GM21737 (cell line): ENCODE results near the gene TK1.
A peak's percentile ranks its signal among the peaks of the same experiment; 100 is the strongest.

ENCODE experiments used
- ATAC-seq: cut with Tn5 transposase; IDR thresholded peaks from one replicate; pipeline ENCODE4 v1.9.1; 2021; ENCODE audit warnings: mild to moderate bottlenecking, moderate library complexity; ENCODE audit not compliant: unreplicated experiment

The TK1 gene

DNA sequence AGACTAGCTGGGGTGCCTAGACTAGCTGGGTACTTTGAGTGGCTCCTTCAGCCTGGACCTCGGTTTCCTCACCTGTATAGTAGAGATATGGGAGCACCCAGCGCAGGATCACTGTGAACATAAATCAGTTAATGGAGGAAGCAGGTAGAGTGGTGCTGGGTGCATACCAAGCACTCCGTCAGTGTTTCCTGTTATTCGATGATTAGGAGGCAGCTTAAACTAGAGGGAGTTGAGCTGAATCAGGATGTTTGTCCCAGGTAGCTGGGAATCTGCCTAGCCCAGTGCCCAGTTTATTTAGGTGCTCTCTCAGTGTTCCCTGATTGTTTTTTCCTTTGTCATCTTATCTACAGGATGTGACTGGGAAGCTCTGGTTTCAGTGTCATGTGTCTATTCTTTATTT lies 36.2 kb upstream of the TK1 start:
- no peak for ATAC-seq

DNA sequence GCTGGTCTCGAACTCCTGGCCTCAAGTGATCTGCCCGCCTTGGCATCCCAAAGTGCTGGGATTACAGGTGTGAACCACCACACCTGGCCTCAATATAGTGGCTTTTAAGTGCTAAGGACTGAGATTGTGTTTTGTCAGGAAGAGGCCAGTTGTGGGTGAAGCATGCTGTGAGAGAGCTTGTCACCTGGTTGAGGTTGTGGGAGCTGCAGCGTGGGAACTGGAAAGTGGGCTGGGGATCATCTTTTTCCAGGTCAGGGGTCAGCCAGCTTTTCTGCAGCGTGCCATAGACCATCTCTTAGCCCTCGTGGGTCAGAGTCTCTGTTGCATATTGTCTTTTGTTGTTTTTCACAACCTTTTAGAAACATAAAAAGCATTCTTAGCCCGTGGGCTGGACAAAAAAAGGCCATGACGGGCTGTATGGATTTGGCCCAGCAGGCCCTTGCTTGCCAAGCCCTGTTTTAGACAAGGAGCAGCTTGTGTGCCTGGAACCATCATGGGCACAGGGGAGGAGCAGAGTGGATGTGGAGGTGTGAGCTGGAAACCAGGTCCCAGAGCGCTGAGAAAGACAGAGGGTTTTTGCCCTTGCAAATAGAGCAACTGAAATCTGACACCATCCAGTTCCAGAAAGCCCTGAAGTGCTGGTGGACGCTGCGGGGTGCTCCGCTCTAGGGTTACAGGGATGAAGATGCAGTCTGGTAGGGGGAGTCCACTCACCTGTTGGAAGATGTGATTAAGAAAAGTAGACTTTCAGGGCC lies 32.7 kb upstream of the TK1 start:
- ATAC-seq = no peak

- no peak for ATAC-seq
These were observed 27.8 kb upstream of the TK1 start for GRCh38 chr17:78214706-78215061.

DNA sequence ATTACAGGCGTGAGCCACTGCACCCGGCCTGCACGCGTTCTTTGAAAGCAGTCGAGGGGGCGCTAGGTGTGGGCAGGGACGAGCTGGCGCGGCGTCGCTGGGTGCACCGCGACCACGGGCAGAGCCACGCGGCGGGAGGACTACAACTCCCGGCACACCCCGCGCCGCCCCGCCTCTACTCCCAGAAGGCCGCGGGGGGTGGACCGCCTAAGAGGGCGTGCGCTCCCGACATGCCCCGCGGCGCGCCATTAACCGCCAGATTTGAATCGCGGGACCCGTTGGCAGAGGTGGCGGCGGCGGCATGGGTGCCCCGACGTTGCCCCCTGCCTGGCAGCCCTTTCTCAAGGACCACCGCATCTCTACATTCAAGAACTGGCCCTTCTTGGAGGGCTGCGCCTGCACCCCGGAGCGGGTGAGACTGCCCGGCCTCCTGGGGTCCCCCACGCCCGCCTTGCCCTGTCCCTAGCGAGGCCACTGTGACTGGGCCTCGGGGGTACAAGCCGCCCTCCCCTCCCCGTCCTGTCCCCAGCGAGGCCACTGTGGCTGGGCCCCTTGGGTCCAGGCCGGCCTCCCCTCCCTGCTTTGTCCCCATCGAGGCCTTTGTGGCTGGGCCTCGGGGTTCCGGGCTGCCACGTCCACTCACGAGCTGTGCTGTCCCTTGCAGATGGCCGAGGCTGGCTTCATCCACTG lies 27.3 kb upstream of the TK1 start, which contains the start of gene BIRC5:
Gene BIRC5 (plus strand): TSS at position 238 of the 690 bp plus-strand sequence. CDS start 64 bp downstream, at position 302.
- peak; percentile 84 for ATAC-seq

- no peak for ATAC-seq
These were observed 24.2 kb upstream of the TK1 start for GRCh38 chr17:78211032-78211431.

DNA sequence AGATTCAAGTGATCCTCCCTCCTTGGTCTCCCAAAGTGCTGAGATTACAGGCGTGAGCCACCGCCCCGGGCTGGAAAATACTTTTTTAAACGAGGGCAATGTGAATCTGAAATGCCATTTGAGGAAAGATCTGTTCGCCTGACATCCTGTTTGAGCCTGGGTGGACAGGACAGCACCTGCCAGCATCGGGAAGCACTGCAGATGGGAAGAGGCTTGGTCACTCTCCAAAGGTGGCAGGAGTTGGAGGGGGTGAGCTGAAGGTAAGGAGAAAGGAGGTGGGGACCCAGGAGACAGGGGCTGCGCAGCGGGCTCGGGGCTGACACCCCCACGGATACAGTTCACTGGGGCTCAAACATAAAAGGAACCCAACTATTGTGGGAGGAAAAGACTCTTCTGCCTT lies 23.3 kb upstream of the TK1 start:
- ATAC-seq = no peak

- no peak for ATAC-seq
These were observed 21.6 kb upstream of the TK1 start for GRCh38 chr17:78208486-78208885.

DNA sequence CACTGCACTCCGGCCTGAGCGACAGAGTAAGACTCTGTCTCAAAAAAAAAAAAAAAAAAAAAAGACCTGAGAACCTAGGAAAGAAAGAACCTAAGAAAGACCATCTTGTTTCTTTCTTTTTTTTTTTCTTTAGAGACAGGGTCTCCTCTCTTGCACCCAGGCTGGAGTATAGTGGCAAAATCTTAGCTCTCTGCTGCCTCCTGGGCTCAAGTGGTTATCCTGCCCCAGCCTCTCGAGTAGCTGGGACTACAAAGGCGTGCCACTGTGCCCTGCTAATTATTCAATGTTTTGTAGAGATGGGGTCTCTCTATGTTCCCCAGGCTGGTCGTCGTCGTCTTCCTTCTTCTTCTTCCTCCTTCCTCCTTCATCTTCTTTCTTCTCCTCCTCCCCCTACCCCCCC lies 19.4 kb upstream of the TK1 start:
- no peak for ATAC-seq

- ATAC-seq = no peak
These were observed 18.4 kb upstream of the TK1 start for GRCh38 chr17:78205124-78205775.

DNA sequence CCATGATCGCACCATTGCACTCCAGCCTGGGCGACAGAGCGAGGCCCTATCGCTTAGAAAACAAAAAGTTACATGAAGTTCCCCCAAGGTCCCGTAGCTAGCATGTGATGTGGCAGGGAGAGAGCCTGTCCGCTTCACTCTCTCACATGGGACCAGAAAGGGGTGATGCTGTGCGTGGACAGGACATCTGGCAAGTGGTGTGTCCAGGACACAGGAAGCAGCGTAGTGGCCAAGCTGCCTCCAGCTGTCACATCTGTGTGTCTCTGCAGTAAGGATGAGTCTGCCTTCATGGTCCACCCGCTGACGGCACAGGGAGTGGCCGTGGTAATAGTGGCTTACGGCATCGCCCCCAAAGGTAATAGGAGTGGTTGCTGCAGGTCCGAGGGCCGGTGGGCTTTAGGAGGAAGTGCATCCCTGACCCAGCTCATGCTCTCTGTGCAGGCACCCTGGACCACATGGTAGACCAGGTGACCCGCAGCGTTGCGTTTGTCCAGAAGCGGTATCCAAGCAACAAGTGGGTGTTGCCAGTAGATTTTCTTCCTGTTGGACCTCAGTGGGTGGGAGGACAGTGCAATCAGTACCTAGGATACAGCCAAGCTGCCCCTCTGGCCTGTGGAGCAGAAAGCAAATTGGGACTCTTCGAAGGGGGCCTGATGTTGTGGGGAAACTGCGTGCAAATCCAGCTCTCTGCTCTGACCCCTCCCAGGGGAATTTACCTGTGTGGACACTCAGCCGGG lies 17.7 kb upstream of the TK1 start:
- ATAC-seq = no peak

- no peak for ATAC-seq
These were observed 15.8 kb upstream of the TK1 start for GRCh38 chr17:78202666-78203065.

DNA sequence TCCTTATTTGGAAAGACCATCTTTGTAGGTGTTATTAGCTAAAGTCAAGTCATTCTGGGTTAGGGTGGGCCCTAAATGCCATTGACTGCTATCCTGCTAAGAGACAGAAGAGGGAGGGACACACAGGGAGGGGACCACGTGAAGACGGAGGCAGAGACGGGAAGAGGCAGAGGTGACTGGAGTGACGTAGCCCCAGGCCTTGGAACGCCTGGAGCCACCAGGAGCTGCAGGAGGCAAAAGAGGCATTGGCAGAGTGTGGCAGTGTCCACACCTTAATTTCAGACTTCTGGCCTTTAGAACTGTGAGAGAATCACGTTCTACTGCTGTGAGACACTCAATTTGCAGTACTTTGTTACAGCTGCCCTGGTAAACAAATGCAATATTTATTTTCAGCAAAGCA lies 13.6 kb upstream of the TK1 start:
- no peak for ATAC-seq

GRCh38 chr17:78197147-78197832 lies 10.4 kb upstream of the TK1 start:
- ATAC-seq = no peak

GRCh38 chr17:78196716-78197115 lies 9.9 kb upstream of the TK1 start:
- ATAC-seq = no peak

GRCh38 chr17:78185981-78186691 lies 716 bp downstream of the TK1 start:
- no peak for ATAC-seq

DNA sequence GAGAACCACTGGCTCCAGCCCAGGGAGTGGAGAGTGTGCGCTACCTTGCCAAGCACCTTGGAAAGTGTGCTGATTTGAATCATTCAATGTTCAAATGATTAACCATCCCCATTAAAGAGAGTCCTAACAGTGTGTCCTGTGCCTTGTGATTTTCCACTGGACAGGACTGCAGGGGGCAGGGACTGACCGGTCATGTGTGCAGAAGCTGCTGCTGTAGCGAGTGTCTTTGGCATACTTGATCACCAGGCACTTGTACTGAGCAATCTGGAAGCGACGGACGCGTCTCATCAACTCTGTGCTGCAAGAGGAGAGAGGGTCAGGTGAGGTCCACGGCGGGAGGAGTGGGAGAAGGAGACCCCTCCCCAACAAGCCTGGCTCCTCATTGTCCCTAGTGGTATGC lies 2.0 kb downstream of the TK1 start:
- ATAC-seq = no peak

DNA sequence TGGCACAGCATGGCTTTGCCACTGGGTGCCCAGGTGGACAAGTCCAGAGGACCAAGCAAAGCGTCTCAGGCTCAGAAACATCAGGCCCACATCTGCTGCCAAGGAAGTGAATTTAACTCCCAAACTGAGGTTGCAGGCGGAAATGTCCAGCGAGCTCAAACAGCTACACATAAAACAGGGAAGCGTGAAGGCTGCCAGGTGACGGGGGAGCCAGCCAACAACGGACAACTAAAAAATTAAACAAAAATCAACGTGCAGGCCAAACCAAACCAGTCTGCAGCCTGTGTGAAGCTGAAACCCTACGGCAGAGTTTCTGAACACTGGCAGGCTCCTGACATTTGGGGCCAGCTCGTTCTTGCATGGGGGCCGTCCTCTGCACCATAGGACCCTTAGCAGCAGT lies 2.5 kb downstream of the TK1 start:
- no peak for ATAC-seq

GRCh38 chr17:78183916-78184315 lies 2.9 kb downstream of the TK1 start:
- ATAC-seq = no peak

GRCh38 chr17:78182504-78182903 lies 4.3 kb downstream of the TK1 start:
- ATAC-seq = no peak

DNA sequence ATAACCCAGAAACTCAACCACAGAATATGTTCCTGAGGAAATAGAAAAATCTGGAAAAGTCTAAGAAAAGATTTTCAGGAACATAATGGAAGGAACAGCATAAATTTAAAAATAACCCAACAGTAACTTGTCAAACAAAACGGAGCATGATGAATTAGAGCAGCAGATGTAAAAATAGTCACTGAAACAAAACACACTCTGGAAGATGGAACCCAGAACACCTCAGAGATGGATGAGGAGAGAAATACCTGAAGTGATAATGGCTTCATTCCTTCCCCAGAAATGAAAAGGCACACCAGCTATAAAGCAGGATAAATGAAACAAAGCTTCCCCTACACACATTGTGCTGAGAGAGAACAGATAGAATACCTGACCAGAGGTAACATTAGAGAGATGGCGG lies 6.3 kb downstream of the TK1 start:
- no peak for ATAC-seq
